ENCODE data around the gene CD96.
"Not testable (repeated sequence)": the region's sequence is repeated elsewhere in the genome, so short reads cannot be mapped to it uniquely, and the experiment has no call there.

CD96 gene

DNA sequence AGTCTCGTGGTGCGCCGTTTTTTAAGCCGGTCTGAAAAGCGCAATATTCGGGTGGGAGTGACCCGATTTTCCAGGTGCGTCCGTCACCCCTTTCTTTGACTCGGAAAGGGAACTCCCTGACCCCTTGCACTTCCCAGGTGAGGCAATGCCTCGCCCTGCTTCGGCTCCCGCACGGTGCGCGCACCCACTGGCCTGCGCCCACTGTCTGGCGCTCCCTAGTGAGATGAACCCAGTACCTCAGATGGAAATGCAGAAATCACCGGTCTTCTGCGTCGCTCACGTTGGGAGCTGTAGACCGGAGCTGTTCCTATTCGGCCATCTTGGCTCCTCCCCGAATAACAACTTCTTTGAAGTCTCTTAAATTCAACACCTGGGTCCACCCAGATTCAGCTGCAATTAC is 19.9 kb downstream of the CD96 start:
- DNase-seq, result not testable (repeated sequence)

DNA sequence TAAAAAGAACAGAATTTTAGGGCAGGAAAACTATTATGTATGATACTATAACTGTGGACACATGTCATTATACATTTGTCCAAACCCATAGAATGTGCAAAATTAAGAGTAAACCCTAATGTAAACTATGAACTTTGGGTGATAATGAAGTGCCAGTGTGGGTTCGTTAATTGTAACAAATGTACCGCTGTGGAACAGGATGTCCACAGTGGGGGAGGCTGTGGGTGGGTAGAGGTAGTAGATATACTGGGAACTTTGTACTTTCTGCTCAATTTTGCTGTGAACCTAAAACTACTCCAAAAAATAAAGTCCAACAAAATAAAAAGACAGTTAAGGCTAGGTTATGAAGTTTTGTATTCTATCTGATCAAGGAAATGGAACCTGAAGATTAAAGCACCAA is 24.8 kb downstream of the CD96 start:
- DNase-seq, result no peak

DNA sequence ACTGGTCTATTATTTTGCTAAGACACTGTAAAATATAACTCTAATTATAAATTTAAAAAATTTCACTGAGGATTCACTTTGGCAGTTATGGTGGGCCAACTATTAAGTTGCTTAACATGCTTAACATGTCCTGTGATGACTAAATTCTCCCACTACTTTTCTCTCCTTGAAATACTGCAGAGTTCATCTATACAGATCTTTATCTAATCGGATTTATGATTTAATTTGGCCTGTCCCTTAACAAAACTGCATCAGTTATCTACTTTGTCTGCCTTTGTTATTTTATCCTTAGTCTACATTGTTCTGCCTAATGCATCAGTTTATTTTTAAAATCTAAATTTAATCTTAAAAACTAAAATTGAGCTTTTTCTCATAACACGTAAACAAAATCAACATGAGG is 26.4 kb downstream of the CD96 start:
- no peak for DNase-seq

DNA sequence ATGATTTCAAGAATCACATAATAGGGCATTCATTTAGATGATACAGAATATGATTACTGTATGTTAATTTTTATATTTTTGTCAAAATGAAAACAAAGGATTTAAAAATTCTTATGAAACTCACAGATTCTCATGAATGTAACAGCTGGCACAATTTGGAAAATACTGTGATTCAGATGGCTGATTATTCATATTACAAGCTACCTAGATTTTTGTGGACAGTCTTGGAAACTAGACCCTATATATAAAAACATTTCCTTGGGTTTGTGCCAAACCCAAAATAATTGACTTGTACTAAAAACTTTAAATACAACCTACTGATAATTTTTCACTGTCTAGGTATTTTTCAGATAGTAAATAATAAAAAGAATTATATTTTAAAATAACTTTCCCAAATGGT is 26.9 kb downstream of the CD96 start:
- no peak for DNase-seq

DNA sequence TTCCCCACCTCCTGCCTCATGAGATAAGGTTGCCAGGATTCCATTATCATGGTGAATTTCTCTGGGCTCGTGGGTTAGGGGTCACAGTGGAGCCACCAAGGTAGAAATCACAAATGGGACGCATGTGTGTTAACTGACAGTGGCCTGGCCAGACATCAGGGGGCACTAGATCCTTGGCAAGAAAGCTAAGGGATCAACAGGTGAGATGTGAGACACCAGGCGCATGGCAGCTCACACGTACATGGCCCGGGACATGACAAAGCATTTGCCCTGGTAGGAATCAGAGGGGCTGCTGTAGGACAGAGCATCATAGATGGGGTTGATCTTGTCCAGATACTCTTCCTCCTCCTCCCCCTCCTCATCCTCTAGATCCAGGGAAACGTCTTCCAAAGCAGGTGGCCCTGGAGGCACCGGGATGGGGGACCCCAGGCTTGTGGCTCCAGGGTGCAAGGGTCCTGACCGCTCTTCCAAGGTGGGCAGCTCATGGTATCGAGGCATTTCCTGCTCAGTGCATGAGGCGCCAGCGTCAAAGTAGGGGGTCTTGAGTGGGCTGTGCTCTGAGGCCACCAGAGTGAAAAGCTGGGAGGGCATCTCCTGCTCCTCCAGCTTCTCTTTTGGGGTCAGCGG is 28.5 kb downstream of the CD96 start:
- DNase-seq, result no peak

DNA sequence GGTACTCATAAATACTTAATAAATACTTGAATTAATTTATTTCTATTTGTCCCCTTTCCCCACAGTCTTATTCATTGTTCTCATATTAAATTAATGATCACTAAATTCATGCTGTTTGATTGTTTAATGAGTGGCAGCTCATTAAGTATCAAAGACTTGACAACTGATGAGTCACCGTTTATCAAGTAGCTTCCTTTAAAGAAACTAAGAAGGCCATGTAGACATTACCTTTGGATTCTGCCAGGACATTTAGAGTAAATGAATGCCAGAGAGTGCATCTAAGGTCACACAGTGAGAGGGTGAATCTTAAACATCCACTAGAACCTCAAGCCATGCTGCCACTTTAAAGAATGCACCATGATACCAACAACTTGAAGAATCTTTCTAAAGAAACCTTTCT is 29.3 kb downstream of the CD96 start:
- DNase-seq, result no peak

DNA sequence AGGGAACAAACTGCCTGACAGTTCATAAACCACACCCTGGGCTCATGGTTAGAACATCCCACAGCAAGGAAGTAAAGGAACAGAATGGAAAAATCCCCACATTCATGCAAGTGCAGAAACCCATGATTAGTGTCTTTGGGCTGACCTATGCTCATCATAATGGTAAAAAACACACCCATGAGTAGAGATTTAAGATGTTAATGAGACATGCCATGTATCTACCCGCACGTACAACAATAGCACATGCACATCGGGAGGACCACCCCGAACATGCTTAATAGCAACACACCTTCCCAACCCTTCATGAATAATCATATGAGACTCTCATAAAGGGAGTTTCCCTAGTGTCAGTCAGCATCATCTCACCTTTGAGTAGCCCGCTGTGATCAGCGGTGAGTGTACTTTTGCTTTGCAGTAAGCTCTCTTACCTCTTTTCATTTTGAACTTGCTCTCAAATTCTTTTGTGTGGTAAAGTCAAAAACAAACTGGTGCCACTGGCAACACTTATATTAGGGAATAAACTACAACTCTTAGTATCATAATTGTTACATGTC is 30.0 kb downstream of the CD96 start:
- DNase-seq, result no peak

DNA sequence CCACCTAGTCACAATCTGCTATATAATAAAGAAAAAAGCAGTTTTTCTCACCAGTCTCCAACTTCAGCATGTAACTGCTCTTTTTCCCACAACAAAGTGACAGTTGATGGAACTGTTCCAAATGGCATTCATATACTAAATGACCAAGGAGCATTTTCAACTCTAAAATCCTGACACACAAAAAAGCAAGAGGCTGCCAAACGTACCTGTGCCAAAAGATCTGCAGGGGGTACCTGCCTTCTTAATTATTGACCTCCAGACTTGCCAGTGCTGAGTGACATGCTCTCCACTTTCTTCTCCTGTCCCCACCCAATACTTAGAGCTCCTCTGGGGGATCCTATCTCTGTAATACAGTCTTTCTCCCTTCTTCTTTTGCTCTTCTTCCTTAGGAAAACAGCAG is 35.1 kb downstream of the CD96 start:
- no peak for DNase-seq

DNA sequence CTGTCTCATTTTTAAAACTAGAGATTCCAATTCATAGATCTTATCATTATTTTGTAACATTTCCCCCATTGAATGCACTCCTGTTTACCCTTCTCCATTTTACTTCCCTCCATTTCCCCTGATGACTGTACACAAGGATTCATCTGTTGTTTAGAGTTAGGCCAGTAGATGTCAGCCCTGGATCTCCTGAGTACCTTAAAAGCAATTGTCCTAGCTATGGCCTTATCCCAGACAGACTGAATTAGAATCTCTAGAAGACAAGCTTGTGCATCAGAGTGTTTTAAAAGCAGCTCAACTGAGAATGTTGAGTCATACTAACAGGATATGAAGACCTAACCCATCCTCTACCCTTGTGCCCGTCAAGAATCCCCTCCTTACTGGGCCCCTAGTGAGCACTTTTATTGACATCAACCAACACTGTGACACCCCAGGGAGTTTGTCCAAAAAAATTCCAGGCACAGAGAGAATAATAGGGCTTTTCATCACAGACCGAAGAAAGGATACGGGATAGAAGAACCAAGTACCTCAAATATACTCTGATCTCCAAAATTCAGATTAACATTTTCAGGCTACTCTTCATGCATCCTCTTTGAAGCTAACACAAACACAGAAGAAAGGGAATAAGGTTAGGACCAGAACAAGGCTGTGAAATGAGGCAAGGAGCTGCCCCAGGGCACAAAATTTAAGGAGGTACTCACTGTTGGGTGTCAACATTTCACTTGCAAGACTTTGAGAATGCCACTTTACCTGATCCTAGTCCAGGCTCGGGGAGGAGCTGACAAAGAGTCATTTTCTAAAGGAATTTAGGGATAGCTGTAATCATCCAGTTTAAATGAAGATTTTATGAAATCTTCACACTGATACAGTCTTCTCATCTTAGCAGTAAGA is 36.0 kb downstream of the CD96 start:
- DNase-seq, result no peak

DNA sequence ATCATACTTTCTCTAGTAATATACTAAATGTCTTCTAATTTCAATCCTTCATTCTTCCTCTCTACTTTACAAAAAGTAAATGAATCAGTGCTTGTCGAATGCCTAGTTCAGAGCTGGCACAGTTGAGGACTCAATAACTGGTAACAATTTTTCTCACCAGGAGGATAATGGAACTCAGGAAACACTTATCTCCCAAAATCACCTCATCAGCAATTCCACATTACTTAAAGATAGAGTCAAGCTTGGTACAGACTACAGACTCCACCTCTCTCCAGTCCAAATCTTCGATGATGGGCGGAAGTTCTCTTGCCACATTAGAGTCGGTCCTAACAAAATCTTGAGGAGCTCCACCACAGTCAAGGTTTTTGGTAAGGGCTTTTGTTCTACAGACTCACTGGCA is 36.9 kb downstream of the CD96 start:
- no peak for DNase-seq

DNA sequence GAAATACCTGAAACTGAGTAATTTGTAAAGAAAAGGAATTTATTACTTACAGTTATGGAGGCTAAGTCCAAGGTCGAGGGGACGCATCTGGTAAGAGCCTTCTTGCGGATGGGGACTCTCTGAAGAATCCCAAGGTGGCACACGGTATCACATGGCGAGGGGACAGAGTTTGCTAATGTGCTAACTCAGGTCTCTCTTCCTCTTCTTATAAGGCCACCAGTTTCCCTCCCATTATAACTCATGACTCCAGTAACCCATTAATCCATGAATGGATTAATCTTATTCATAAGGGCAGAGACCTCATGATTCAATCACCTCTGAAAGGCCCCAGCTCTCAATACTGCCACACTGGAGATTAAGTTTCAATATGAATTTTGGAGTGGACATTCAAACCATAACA is 37.5 kb downstream of the CD96 start:
- DNase-seq, result no peak

DNA sequence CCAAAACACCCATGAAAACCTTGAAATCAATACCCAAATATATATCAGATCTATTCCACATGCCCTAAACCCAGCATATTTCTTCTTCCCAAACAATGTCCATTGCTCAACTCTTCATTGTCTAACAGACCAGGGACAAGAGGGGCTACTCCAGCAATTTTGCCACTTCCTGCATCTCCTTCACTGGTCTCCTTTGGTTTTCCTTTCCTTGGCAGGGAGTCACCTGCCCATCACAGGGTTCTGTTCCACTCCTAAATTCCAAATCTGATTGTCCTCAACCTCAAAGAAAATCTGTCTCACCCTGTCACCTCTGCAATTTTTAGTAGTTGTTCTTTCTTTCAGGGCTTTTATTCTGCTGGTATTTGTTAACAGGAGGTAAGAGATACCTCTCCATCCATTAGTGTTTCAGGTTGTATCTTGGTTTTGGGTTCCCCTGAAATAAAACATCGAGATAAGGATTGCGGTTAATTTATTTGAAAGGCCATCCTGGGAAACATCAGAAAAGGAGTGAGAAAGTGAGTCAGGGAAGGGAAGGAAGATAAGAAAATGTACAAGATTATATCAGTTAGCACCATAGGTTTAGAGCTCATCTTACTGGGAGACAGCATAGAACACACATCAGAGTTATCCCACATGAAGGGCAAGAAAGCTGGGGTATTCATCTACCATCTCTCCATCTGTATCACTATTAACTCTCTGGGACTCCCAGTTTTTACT is 39.6 kb downstream of the CD96 start:
- DNase-seq, result no peak

DNA sequence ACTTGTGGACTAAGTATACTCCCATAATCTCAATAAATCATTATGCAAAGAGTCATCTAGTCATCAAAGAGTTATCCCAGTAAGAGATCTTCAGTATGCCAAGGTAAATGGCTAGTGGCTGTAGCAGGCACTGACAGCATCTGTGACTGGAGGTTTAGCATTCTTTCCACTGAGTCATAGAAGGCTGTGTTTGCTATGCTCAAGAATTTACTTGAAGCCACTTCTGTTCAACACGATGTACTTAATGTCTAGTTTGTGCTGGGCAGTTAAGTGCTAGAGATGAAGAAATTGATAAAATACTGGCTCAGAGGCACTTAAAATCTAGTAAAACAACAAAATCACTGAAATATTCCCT is 40.1 kb downstream of the CD96 start:
- DNase-seq, result no peak

DNA sequence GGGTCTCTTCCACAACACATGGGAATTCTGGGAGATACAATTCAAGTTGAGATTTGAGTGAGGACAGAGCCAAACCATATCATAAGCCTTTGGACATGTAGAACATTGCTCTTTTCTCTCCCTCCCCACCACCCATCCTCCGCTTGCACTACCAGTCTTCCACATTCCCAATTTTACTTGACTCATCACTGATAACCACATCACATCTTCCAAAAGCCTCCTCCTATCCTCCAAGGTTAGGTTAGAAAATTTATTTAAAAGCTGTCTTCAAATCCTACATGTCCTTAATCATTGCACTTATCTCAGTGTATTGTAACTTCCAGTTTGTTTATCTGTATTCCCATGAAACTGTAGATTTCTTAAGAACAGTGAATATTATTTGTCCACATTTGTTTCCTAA is 42.7 kb downstream of the CD96 start:
- DNase-seq, result no peak

DNA sequence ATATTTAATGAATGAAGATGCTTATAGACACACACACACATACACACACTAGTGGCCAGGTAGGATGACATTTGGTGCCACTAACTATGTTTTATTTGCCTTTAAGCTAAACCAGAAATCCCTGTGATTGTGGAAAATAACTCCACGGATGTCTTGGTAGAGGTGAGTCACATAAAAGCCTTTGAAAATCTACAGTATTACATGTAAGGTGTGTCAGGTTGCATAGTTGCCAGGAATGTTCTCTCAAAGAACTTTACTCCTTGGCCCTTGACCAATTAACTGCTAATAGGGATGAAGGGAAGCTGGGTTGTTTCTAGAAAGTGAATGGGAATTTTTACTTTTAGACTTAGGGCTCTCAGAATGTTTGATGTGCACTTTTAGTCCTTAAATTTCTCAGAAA is 43.2 kb downstream of the CD96 start:
- no peak for DNase-seq

DNA sequence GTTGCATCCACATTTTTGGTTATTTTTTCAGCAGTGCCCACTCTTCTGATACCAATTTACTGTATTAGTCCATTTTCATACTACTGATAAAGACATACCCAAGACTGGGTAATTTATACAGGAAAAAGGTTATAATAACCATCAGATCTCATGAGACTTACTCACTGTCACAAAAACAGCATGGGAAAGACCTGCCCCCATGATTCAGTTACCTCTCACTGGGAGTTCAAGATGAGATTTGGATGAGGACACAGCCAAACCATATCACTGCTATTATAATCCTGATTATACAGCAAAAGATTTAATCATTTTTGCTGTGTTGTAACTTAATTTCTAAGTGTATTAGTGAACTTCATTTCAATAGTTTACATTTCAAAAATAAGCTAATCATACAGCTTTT is 46.5 kb downstream of the CD96 start:
- no peak for DNase-seq

DNA sequence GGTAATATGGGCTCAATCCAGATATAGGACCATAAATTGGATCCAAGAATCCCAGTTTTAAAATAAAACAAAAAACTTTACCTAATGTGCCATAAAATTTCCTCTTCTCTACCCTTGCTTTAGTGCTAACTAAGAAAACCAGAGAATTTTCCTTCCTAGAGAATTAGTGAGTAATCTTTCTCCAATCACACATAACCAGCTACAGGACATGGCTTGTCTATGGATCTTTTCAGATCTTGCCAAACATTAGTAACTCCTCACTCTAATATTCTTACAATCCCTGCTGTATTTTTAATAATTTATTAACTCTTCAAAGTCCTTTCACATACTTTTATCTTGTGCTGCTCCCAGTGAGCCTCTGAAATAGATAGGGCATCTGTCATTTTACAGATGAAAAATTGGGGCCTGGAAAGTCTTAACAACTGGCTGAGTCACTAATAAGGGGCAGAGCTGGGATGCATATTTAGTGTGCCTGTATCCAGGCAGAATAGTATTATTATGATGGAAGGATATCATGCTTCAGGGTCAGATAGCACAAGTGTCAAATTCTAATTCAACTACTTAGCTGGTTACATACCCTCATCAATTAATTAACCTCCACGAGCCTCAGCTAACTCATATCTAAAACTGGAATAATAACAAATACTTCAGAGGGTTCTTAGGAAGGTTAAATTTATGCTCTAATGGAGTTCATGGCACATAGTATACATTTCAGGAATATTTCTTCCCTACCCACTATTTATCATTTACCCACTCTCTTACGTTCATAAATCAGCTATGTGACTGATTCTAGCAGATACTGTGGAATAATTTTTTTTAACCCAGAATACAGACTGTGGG is 47.5 kb downstream of the CD96 start:
- no peak for DNase-seq

DNA sequence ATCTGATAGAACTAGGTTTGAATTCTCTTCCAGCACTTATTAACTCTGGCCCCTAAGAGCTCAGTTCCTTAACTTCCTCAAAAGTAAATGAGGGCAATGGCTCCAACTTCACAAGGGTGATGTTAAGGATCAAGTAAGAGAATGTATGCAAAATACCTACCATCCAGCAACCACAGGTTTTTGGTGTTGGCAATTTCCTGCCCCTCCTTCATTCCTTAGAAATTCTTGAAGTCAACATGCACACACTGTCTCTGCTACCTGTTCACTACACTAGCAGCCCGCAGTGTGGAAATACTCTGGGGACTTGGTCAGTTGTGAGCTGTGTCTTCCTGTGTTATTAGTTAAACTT is 48.1 kb downstream of the CD96 start:
- no peak for DNase-seq

DNA sequence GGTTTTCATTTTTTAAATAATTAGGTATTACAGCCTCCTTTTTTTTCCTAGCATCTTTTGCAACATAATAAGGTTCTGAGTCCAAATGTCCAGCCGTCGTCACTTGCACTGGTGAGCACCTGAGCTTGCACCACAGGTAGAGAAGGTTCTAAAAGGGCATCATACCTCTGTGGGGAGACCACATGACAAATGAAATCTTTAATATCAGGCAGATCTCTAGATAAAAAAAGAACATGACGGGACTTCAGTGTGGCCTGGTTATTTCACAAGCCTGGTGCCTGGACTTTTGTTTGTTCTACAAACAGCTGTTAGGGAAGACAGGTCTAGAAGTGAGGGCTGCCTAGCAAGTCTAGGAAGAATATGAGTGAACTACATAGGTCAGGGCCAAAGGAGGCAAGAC is 49.6 kb downstream of the CD96 start:
- DNase-seq, result no peak

DNA sequence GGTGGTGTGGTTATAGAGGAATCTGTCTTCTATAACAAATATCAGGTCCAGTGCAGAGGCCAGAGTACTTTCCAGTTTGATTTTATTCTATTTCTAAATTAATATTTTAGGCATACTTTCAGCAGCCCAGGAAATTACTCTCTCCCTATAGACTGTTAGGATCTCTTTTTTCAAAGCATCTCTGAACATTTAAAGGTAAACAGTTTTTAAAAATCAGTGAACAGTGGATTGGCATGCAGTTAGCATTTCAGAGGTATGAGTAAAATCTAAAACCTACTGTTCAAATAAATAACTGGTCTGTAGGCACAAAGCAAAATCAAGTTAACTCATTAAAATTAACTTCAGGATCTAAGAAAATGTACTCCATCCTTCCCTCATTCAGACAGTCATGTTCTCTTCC is 50.1 kb downstream of the CD96 start:
- DNase-seq, result no peak

DNA sequence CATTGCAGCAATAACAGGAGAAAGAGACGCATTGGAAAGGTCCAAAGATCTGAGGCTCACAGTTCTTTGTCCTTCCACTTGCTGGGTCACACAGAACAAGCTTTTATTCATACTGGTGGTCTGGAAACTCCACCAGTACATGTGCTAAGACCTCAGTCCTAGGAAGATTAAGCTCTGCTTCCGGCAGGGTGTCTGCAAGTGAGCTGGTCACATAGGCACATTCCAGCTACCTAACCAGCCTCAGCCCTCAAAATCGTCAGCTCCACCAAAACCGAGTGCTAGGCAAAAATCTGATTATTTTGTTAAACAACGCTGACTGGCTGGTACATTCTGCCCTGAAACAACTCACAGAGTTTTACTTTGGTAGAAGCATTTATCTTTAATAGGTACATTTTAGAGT is 50.9 kb downstream of the CD96 start:
- DNase-seq, result no peak

DNA sequence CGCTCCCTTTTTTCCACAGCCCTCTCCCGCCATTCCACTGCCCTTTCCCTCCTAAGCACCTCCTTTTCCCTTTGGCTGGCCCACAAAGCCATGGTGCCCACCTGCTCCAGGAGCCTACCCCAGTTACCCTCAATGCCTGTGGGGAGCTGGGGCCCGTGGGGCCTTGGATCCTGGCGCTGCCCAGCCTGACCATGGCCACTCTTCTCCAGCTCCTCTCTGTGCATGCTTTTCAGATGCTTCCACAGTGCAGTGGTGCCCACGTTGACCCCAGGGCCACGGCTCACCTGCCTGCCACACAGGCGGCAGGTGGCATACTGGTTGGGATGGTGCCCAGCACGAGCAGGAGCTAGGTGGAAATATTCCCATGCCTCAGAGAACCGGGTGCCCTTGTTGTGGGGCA is 51.7 kb downstream of the CD96 start:
- no peak for DNase-seq

DNA sequence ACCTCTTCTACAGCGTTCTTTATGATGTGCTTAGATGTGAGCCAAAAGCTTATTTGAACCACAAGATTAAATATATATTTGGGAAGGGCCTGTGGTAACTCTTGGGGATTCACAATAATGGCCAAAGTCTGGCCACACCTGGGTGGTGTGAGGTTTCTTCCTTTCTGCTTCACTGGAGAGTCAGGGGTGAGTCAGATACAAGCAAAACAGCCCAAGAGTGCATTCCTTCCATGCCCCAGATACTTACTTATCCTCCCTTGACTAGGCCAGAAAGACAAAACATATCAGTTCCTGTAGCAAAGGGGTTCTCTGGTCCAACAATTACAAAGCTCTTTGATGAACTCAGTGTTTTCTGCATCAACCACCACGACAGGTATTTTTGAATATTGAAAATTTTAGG is 52.2 kb downstream of the CD96 start:
- no peak for DNase-seq
